ENCODE measurements around the gene TUNAR.

GRCh38 chr14:95884377-95884776 is 7.7 kb downstream of the TUNAR start:
- TF ChIP-seq CTCF (IDR thresholded peaks at IDR 0.05) = no peak
- TF ChIP-seq POLR2A (IDR thresholded peaks at IDR 0.05) = no peak

Measured in upper lobe of left lung (tissue), 4 donors.